Hematopoietic multipotent progenitor cell (in vitro differentiated cells): ENCODE data around the gene ZCCHC24. TPM values are rescaled to one million over a fixed set of nuclear protein-coding genes. Genes with fewer than 3 reads are reported as not detected.
"Not testable (repeated sequence)": the region's sequence is repeated elsewhere in the genome, so short reads cannot be mapped to it uniquely, and the experiment has no call there.

Experiments
- DNase-seq, 3 donors: peaks; one replicate each; pipeline ENCODE4 v3.0.0-alpha.2; 2011 to 2015; ENCODE audit warnings: low read depth in 2 of 3, low spot score in 2 of 3
- total RNA-seq: library from RNA; depleted of rRNA; stranded (reverse); fragments of >200 nt; gene quantifications from one replicate; pipeline ENCODE4 v1.2.3, GENCODE V29; 2012

The ZCCHC24 gene
- total RNA-seq, 1 donor, result 2.2 TPM

GRCh38 chr10:79447911-79448731 is 2.7 kb upstream of the ZCCHC24 start:
- DNase-seq, result no peak

- DNase-seq, result not testable (repeated sequence)
Measured at GRCh38 chr10:79447249-79447648, 1.8 kb upstream of the ZCCHC24 start.

GRCh38 chr10:79446758-79447084 is 1.3 kb upstream of the ZCCHC24 start:
- no peak for DNase-seq

GRCh38 chr10:79445977-79446757 is 743 bp upstream of the ZCCHC24 start:
- DNase-seq, result no peak

GRCh38 chr10:79444199-79445119 is 965 bp downstream of the ZCCHC24 start:
- DNase-seq, result peak in 2 of 3 donors; percentile 35 to 46

GRCh38 chr10:79443338-79444198 is 1.9 kb downstream of the ZCCHC24 start:
- no peak for DNase-seq

GRCh38 chr10:79442171-79443040 is 3.0 kb downstream of the ZCCHC24 start:
- no peak for DNase-seq

GRCh38 chr10:79441433-79441832 is 4.0 kb downstream of the ZCCHC24 start:
- no peak for DNase-seq

- no peak for DNase-seq
Measured at GRCh38 chr10:79440281-79440680, 5.1 kb downstream of the ZCCHC24 start.

GRCh38 chr10:79438699-79439085 is 6.7 kb downstream of the ZCCHC24 start:
- no peak for DNase-seq

GRCh38 chr10:79438021-79438698 is 7.3 kb downstream of the ZCCHC24 start:
- no peak for DNase-seq

- no peak for DNase-seq
Measured at GRCh38 chr10:79437111-79437814, 8.2 kb downstream of the ZCCHC24 start.

- no peak for DNase-seq
Measured at GRCh38 chr10:79436850-79437103, 8.6 kb downstream of the ZCCHC24 start.

GRCh38 chr10:79436066-79436849 is 9.2 kb downstream of the ZCCHC24 start:
- DNase-seq, result no peak

- no peak for DNase-seq
Measured at GRCh38 chr10:79435271-79436065, 10.0 kb downstream of the ZCCHC24 start.

- DNase-seq, result no peak
Measured at GRCh38 chr10:79434821-79435251, 10.6 kb downstream of the ZCCHC24 start.
